ENCODE results near the gene SLC6A16.

- TF ChIP-seq EZH2 (IDR thresholded peaks at IDR 0.05) (no peak), POLR2AphosphoS5 (IDR thresholded peaks at IDR 0.05; ENCODE audit: borderline replicate concordance, low read depth, low read length) (no peak)
These were observed 75.1 kb downstream of the SLC6A16 start for GRCh38 chr19:49249933-49250332.
